OCI-M2 (cell line): ENCODE data around the gene BHMT2.

Source experiments
- DNase-seq: peaks from one replicate; lab custom pipeline; 2025; ENCODE audit not compliant: unreplicated experiment; lab: John Stamatoyannopoulos, UW

BHMT2 gene

GRCh38 chr5:79059674-79060073 lies 9.9 kb upstream of the BHMT2 start:
- DNase-seq = no peak

- DNase-seq = no peak
These were observed 7.1 kb upstream of the BHMT2 start for GRCh38 chr5:79062436-79062835.

GRCh38 chr5:79070350-79070667 lies 742 bp downstream of the BHMT2 start:
- no peak for DNase-seq

GRCh38 chr5:79074641-79075040 lies 5.1 kb downstream of the BHMT2 start:
- no peak for DNase-seq

GRCh38 chr5:79075646-79076426 lies 6.3 kb downstream of the BHMT2 start:
- no peak for DNase-seq

GRCh38 chr5:79076819-79077218 lies 7.3 kb downstream of the BHMT2 start:
- DNase-seq = no peak

- DNase-seq = no peak
These were observed 8.3 kb downstream of the BHMT2 start for GRCh38 chr5:79077680-79078365.

GRCh38 chr5:79080804-79081203 lies 11.2 kb downstream of the BHMT2 start:
- DNase-seq = no peak

GRCh38 chr5:79081779-79082178 lies 12.2 kb downstream of the BHMT2 start:
- DNase-seq = no peak

GRCh38 chr5:79086116-79086515 lies 16.5 kb downstream of the BHMT2 start:
- DNase-seq = no peak

GRCh38 chr5:79088507-79088906 lies 18.9 kb downstream of the BHMT2 start:
- DNase-seq = no peak

GRCh38 chr5:79091064-79091463 lies 21.5 kb downstream of the BHMT2 start:
- no peak for DNase-seq

- no peak for DNase-seq
These were observed 24.2 kb downstream of the BHMT2 start for GRCh38 chr5:79093762-79094161.

- DNase-seq = no peak
These were observed 36.3 kb downstream of the BHMT2 start for GRCh38 chr5:79105868-79106267.

- DNase-seq = no peak
These were observed 37.6 kb downstream of the BHMT2 start for GRCh38 chr5:79107020-79107796.

- DNase-seq = no peak
These were observed 38.5 kb downstream of the BHMT2 start for GRCh38 chr5:79108086-79108485.

GRCh38 chr5:79108792-79109191 lies 39.2 kb downstream of the BHMT2 start:
- no peak for DNase-seq

GRCh38 chr5:79109527-79110492 lies 40.2 kb downstream of the BHMT2 start:
- no peak for DNase-seq

GRCh38 chr5:79111387-79111959 lies 41.9 kb downstream of the BHMT2 start, which contains the start of gene BHMT:
BHMT (plus strand) TSS chr5:79111809; CDS start chr5:79111886, 77 bp downstream.
- no peak for DNase-seq

GRCh38 chr5:79111960-79112702 lies 42.6 kb downstream of the BHMT2 start:
- DNase-seq = no peak
